GM23248 (cell line): ENCODE measurements around the gene CHRNA3.

Experiments used
- EZH2 ChIP-seq: fragments of 200-600 bp; sonication (generic); IDR thresholded peaks from 2 replicates; pipeline ENCODE4 v1.6.1; 2018; ENCODE audit warnings: antibody characterized with exemption, mild to moderate bottlenecking; ENCODE audit not compliant: insufficient read depth, poor library complexity, severe bottlenecking
- EZH2phosphoT487 ChIP-seq: fragments of 200-600 bp; sonication (generic); IDR thresholded peaks from 2 replicates; pipeline ENCODE4 v1.6.1; 2018; ENCODE audit warnings: antibody characterized with exemption, moderate library complexity, mild to moderate bottlenecking, low read depth; ENCODE audit not compliant: insufficient read depth

DNA sequence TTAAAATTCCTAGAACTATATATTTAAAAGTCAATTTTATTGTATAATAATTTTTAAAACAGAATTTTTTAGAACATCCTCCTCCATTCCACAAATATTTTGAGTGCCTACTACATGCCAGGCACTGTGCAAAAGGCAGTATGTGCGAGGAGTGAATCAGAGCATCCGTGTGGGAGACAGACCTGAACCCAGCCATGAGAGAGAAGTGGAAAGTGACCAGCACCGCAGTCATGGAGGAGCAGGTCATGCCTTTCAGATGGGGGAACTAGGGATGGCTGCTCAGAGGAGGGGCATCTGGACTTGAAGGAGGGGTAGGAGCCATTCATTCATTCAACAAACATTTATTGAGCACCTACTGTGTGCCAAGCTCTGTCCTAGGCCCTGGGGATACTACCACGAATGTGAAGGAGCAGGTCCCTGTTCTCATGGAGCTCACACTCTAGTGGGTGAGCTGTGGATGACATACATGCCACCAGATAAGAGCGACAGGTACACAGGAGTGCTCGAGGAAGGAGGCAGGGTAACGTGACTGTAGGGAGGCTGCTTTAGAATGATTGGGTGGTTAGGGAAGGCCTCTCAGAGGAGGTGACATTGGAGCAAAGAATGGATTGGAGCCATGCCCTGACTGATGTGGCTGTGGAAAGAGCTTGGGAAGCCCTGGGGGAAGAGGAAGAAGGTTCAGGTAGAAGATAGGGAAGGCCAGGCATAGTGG is 3.1 kb upstream of the CHRNA3 start:
- TF ChIP-seq EZH2phosphoT487 = no peak
- TF ChIP-seq EZH2 = no peak
